Measurements from ENCODE around the gene GBGT1.

DNA sequence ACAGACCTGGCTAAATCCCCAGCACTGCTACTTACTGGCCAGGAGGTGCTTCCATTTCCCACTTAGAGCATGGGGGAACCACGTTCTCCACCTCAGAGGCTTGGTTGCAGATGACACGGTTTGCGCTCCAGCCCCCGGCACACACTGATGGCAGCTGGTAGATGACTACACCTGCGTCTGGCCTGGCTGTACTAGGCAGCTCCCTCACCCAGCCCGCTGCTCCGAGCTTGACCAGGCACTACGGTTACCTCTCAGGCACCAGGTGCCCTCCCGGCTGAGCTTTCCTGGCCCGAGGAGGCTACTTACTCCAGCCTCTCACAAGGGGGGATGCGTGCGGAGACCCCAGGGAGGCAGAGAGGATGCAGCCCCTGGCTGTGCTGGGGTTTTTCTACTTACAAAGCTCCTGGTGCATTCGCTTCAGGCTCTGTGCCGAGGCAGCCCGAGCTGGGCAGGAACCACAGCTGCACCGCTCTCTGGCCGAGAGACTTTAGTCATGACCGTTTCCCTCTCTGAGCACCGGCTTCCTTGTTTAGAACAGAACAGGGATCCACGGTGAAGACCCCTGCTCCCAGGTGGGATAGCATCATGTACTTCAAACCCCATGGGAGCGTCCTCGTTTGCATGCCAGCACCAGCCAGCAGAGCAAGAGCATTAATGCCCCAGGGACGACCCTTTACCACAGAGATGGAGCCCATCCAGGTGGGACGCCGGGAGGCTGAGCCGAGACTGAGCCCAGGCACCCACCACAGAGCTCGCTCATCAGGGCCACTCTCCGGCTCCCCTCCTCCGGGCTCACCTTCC is 7.6 kb upstream of the GBGT1 start:
- TF ChIP-seq, protein P1, sequence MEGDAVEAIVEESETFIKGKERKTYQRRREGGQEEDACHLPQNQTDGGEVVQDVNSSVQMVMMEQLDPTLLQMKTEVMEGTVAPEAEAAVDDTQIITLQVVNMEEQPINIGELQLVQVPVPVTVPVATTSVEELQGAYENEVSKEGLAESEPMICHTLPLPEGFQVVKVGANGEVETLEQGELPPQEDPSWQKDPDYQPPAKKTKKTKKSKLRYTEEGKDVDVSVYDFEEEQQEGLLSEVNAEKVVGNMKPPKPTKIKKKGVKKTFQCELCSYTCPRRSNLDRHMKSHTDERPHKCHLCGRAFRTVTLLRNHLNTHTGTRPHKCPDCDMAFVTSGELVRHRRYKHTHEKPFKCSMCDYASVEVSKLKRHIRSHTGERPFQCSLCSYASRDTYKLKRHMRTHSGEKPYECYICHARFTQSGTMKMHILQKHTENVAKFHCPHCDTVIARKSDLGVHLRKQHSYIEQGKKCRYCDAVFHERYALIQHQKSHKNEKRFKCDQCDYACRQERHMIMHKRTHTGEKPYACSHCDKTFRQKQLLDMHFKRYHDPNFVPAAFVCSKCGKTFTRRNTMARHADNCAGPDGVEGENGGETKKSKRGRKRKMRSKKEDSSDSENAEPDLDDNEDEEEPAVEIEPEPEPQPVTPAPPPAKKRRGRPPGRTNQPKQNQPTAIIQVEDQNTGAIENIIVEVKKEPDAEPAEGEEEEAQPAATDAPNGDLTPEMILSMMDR (IDR thresholded peaks at IDR 0.05) = no peak
- TF ChIP-seq POLR2AphosphoS5 (IDR thresholded peaks at IDR 0.05) (no peak), POLR2A (IDR thresholded peaks at IDR 0.05) (no peak), EP300 (IDR thresholded peaks at IDR 0.05) (no peak)

All from gastroesophageal sphincter (tissue), 3 donors.